GM19328 (cell line): ENCODE results near the gene RABL2B.
"Not testable (repeated sequence)": the region's sequence is repeated elsewhere in the genome, so short reads cannot be mapped to it uniquely, and the experiment has no call there.

Experiments
- ATAC-seq: cut with Tn5 transposase; IDR thresholded peaks from one replicate; pipeline ENCODE4 v1.9.1; 2021; ENCODE audit warnings: mild to moderate bottlenecking, moderate library complexity; ENCODE audit not compliant: unreplicated experiment

Gene RABL2B

DNA sequence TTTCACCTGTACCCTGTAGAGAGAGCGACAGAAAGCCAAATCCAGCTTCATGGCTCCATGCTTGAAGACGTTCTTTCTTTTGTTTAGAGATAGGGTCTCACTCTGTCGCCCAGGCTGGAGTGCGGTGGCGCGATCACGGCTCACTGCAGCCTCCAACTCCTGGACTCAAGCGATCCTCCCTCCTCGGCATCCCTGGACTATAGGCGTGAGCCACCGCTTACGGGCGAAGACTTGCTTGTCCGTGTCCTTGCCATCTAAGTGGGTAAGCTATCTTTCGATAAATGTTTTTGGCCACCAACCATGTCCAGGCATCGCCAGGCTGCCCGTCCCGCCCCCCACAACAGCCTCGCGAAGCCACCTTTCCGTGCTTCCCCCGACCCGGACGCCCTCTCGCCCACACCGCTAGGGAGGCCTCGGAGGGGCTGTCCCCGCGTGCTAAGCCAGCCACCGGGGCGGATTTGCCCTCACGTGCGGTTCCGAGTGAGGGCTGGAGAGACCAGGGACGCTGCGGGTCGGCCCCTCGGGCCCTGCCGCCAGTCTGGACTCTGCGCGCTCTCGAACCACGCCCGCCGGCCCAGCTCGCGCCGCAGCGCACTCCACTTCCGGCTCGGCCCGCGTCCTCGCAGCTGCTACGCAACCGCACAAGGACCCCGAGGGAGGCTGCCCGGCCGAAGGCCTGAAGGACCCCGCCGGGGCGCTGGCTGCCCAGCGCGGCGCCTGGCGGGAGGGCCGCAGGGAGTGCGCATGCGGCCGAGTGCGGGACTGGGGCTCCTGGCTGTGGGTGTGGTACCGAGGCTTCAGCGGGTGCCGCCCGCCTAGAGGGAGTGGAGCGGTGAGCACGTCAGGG lies at the start of gene RABL2B:
Gene RABL2B, minus strand, starts transcription at position 604 of the 847 bp plus-strand sequence. CDS start 1,342 bp downstream, outside the sequence.
- ATAC-seq: peak; percentile 91

DNA sequence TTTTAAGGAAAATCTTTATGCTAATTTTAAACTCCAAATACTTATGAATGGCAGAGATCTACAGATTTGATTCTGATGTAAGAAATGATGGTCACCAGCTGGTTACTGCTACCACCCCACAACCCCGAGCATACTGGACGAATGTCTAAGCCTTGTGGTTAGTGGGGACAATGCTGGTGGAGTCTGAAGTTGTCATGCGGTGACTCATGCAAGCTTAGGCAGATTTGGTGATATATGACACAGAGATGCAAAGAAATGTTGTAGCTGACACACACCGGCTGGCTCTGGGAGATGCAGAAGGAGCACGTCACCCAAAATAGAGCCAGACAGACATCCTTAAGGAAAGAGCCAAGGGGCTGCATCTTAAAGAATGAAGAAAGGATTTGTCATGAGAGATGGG lies 3.5 kb upstream of the RABL2B start:
- ATAC-seq: not testable (repeated sequence)

DNA sequence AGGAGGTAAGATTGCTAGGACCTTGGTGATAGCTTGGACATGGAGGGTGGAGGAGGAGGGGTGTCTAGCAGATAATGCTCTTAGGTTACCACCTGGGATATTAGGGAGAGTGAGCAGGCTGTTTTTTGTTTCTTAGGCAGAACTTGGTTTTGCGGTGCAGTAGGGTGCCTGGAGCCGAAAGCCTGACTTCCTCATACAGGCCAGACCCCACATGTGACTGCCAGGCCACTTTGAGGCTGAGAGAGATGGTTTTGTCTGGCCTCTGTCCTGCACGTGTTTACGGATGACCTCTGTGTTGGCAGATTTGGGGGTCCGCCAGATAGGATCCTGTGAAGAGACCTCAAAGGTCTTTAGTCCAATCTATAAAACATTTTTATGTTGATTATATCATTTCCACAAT lies 1.9 kb upstream of the RABL2B start:
- not testable (repeated sequence) for ATAC-seq

DNA sequence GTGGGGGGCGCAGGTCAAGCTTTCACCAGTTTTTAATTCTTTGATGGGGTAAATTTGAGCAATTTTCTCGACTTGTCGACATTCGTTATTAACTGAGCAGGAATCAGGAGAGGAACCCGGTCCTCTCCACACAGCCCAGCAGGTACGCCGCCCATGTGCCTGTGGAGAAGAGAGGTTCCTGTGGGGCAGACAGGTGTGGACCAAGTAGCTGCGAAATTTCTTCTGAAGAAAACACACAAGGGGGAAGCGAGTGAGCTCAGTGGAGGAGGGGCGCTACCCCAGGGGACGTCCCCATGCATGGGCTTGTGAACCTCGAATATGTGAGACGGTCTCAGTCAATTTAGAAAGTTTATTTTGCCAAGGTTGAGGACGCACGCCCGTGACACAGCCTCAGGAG lies 442 bp upstream of the RABL2B start:
- peak; percentile 25 for ATAC-seq

DNA sequence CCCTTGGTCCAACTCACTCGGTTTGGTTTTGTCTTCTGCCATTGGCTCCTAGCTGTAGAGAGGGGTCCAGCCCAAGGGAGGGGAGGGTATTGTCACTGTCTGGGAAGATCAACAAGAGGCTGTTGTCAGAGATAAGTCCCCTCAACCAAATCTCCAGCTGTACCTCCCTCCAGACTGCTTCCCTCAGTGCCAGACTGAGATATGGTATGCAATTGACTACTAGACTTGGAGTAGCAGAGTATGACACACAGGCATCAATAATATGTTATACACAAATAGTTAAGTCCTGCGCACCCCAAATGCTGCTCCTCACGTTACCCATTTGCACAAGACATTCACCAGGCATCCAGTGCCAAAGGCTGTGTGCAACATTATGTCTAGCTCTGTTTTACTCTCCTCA lies 1.2 kb downstream of the RABL2B start:
- not testable (repeated sequence) for ATAC-seq

DNA sequence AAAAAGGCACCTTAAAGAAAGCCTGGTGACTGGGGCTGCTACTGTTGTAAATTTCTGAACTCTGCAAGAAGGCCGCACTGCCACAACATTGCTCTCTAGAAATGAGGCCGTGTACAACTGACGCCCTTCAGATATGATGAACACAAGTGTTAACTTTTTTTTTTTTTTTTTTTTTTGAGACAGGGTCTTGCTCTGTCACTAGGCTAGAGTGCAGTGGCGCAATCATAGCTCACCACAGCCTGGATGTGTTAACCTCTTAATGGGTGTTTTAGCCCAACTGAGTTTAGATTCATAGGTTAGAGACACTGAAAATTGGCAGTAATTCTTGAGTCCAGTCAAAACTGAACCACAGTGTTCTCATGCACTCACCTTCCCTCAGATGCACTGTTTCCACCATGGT lies 3.2 kb downstream of the RABL2B start:
- ATAC-seq: not testable (repeated sequence)

DNA sequence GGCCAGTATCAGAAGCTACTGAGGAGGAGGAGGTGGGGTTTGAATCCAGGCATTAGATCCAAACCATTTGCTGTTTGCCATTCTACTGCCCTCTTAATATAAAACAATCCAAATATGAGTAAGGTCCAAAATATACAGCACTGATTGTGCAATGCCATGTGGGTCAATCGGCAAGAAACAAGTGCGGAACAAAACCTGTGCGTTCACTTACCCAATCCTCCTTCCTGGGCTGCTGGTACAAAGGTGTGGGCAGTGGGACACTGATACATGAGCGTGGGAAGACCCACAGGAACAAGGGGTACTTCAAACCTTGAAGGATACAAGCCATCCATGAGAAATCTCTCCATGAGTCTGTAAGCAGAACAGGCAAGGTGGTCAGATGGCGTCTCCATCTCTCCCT lies 5.8 kb downstream of the RABL2B start:
- ATAC-seq: not testable (repeated sequence)

DNA sequence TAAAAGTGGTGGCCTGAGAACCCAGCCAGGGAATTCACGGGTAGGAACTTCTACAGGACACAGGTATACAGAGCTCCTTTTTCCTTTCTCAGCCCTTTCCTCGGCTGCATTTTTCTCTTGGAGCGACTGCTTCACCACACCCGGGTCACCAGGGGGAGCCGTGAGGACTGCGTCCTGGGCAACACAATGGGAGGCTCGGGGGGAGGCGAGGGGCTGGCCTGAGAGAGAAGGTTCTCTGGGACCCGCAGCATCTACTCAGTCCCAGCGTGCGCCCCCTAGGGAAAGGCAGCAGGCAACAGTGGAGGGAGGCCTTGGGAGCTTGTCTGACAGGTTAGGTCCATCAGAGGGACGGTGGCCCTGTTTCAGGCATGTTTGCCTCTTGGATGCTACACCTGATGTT lies 8.3 kb downstream of the RABL2B start:
- not testable (repeated sequence) for ATAC-seq

DNA sequence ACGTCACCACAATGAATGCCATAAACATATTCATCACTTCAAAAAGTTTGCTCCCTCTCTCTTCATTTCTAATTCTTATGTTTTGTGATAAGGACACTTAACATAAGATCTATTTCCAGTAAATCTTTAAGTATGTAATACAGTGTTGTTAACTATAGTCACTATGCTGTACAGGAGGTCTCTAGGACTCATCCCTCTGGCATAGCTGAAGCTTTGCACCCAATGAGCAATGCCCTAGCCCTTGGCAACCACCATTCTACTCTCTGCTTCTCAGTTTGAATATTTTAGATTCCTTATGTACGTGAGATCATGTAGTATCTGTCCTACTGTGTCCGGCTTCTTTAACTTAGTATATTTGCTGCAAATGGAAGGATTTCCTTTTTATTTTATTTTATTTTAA lies 19.1 kb downstream of the RABL2B start:
- ATAC-seq: not testable (repeated sequence)

DNA sequence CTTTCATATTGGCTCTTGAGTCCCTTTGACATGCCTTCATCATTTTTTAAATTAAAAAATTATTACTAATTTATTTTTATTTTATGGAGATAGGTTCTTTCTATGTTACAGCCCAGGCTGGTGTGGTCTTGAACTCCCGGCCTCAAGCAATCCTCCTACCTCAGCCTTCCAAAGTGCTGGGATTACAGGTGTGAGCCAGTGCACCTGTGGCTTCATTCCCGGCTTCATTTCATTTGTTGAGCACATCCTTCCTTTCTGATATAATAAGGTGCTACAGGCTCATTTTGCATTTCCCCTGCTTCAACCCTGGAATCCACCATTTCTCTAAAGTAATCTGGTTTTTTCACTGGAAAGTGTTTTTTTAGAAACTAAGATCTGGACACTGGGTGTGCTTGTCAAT lies 21.6 kb downstream of the RABL2B start:
- not testable (repeated sequence) for ATAC-seq

DNA sequence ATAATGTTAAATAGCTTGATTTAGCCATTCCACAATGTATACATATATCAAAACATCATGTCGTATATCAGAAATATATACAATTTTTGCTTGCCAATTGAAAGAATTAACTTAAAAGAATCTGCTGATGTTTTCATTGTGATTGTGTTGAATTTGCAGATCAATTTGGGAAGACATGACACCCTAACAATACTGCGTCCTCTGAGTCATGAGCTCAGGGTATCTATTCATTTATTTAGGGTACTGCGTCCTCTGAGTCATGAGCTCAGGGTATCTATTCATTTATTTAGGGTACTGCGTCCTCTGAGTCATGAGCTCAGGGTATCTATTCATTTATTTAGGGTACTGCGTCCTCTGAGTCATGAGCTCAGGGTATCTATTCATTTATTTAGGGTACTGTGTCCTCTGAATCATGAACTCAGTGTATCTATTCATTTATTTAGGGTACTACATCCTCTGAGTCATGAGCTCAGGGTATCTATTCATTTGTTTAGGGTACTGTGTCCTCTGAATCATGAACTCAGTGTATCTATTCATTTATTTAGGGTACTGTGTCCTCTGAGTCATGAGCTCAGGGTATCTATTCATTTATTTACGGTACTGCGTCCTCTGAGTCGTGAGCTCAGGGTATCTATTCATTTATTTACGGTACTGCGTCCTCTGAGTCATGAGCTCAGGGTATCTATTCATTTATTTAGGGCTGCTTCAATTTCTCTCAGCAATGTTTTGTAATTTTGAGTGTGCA lies 23.7 kb downstream of the RABL2B start:
- ATAC-seq: not testable (repeated sequence)

DNA sequence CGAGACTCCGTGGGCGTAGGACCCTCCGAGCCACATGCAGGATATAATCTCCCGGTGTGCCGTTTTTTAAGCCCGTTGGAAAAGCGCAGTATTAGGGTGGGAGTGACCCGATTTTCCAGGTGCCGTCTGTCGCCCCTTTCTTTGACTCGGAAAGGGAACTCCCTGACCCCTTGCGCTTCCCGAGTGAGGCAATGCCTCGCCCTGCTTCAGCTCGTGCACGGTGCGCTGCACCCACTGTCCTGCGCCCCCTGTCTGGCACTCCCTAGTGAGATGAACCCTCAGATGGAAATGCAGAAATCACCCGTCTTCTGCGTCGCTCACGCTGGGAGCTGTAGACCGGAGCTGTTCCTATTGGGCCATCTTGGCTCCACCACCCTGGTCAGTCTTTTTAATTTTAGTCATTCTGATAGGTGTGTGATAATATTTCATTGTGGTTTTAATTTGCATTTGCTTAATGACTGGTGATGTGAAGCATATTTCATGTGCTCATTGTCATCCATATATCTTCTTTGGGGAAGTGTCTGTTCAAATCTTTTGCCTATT lies 26.4 kb downstream of the RABL2B start:
- not testable (repeated sequence) for ATAC-seq

DNA sequence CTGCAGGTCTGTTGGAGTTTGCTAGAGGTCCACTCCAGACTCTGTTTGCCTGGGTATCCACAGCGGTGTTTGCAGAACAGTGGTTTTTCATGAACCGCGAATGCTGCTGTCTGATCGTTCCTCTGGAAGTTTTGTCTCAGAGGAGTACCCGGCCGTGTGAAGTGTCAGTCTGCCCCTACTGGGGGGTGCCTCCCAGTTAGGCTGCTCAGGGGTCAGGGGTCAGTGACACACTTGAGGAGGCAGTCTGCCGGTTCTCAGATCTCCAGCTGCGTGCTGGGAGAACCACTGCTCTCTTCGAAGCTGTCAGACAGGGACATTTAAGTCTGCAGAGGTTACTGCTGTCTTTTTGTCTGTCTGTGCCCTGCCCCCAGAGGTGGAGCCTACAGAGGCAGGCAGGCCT lies 27.0 kb downstream of the RABL2B start:
- not testable (repeated sequence) for ATAC-seq

DNA sequence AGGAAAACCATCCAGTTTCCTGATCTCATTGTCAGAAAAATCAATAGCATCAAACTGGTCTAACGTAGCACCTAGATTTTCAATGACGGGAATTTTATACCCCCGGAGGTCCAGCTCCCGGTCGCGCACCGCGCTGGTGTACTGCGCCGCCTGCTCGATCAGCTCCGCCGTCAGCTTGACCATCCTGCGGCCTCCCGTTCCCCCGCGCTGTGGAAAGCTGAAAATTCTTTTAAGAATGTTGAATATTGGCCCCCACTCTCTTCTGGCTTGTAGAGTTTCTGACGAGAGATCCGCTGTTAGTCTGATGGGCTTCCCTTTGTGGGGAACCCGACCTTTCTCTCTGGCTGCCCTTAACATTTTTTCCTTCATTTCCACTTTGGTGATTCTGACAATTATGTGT lies 28.2 kb downstream of the RABL2B start:
- not testable (repeated sequence) for ATAC-seq

DNA sequence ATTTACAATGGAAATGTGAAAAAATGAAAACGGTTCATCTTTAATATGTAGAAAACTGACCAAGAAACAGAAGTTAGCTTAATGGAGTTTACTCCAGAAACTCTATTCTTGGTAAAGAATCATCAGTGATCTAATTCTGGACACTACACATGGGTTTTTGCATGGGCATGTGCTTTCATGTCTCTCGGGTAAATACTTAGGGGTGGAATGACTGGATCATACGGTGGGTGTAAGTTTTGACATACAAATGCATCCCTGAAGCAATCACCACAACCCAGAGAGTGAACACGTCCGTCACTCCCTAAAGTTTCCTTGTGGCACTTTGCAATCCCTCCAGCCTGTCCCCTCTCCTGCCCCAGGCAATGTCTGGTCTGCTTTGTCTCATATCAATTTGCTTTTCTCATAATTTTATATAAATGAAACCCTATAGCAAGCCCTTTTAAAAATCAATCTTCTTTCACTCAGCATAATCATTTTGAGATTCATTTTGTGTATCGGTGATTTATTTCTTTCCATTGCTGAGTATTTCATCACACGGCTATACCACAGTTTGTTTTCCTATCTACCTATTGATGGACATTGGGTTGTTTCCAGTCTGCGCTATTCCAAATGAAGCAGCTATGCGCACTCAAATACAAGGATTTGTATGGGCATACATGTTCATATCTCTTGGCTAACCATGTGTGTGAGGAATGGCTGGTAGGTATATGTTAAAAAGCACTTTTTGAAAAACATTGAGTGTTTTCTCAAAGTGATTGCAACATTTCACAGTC lies 33.9 kb downstream of the RABL2B start:
- ATAC-seq: not testable (repeated sequence)

DNA sequence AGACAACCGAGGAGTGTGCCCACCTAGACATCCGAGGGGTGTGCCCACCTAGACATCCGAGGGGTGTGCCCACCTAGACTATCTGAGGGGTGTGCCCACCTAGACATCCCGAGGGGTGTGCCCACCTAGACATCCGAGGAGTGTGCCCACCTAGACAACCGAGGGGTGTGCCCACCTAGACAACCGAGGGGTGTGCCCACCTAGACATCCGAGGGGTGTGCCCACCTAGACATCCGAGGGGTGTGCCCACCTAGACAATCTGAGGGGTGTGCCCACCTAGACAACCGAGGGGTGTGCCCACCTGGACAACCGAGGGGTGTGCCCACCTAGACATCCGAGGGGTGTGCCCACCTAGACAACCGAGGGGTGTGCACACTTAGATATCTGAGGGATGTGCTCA lies 34.8 kb downstream of the RABL2B start:
- ATAC-seq: not testable (repeated sequence)

DNA sequence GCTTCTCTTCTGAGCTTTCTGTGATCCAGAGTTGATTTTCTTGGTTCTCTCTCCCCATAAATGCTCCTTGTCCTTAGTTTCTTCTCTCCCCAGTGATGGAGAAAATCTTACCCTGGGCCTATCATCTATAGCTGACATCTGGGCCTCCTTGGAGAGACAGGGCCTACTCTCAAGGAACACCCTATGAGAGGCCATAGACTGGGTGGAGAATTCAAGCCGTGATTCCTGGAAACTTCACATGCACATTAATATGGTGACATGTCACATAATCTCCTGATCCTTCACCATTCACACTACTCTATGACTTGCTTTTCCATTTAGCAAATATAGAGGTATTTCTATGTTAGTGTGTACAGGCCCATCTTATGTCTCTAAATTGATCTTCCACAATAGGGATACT lies 35.9 kb downstream of the RABL2B start:
- ATAC-seq: not testable (repeated sequence)

DNA sequence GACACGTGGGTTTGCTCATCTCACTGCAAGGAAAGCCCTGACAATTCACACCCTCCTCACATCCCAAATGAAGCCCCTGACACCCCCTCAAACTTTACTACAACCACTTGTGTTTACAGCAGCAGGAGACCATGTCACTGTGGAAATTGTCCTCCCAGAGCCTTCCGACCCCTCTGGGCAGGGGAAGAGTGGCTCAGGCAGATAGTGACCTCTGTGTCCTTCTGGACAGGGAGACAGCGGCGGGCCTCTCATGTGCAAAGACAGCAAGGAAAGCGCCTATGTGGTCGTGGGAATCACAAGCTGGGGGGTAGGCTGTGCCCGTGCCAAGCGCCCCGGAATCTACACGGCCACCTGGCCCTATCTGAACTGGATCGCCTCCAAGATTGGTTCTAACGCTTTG lies 39.0 kb downstream of the RABL2B start:
- not testable (repeated sequence) for ATAC-seq

DNA sequence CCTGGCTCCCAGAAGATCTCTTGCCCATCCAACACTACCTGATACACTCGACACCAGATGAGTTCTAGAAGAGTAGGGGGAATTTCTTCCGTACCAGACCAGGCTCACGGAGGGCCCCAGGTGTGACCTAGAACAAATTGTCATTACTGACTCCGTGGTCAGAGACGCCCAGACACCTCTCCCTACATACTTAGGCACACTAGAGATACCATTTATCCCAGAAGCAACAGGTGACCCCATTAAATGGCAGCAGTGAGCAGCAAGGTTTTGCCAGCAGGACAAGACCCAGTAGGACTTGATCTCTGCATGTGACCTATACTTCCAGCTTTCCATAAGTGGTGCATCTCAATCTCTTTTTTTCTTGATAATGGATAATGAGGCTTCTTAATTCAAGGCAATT lies 42.7 kb downstream of the RABL2B start:
- ATAC-seq: not testable (repeated sequence)

DNA sequence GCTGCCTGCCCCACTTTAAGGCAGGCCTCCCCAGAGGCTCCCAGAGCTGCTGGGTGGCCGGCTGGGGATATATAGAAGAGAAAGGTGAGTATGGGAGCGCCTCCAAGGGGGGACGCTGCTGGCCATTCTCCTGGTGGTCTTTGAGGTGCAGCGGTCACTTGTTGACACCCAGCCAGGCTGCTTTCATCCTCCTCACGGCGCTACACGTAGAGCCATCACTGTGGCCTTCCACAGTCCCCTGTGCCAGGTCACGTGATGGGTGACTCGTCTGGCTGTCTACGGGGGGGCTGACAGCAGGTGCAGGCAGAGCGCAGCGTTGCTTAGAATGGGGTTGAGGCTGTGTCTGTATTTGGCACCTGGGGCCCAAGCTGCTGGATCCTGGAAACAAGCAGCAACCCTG lies 43.5 kb downstream of the RABL2B start:
- ATAC-seq: no peak

DNA sequence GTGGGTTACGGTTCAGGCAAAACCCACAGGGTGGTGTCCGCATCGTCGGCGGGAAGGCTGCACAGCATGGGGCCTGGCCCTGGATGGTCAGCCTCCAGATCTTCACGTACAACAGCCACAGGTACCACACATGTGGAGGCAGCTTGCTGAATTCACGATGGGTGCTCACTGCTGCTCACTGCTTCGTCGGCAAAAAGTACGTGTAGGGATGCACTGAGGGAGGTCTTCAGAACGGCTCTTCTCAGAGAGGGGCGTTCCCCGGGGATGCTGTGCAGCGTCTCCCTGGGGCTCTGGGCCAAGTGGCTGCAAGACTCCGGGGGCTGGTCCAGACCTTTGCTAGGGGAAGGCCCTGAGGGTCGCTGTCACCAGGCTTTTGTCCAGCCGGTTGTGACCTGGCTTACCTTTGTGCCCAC lies 44.2 kb downstream of the RABL2B start:
- ATAC-seq: no peak
